Measurements from ENCODE around the gene SGSM2.
A peak's percentile ranks its signal among the peaks of the same experiment; 100 is the strongest.

GRCh38 chr17:2396568-2397246 is 59.4 kb downstream of the SGSM2 start:
- TF ChIP-seq CTCF (IDR thresholded peaks at IDR 0.05 in 8 of 11, conservative IDR thresholded peaks at IDR 0.05 in 3 of 11): peak in 2 of 11 experiments; percentile 16 to 18
- peak; percentile 87 to 93 (median 90) for TF ChIP-seq POLR2AphosphoS5 (IDR thresholded peaks at IDR 0.05)
